NCI-H82 (cell line): ENCODE data around the gene CENPI.
"Not testable (repeated sequence)": the region's sequence is repeated elsewhere in the genome, so short reads cannot be mapped to it uniquely, and the experiment has no call there.

ENCODE experiments used
- DNase-seq: peaks from one replicate; lab custom pipeline; 2025; lab: John Stamatoyannopoulos, UW

CENPI gene

GRCh38 chrX:101097546-101098453 lies at the start of gene CENPI:
Gene CENPI (plus strand): TSS chrX:101098204. CDS start chrX:101101071, 2,867 bp downstream.
- peak; percentile 97 for DNase-seq

GRCh38 chrX:101051153-101051548 lies 46.9 kb upstream of the CENPI start:
- no peak for DNase-seq

- peak; percentile 85 for DNase-seq
These were observed 46.3 kb upstream of the CENPI start, which contains the start of gene TRMT2B for GRCh38 chrX:101051549-101052302. Gene TRMT2B (minus strand): TSS chrX:101052111. CDS start chrX:101042289, 9,822 bp downstream.

GRCh38 chrX:101056551-101056950 lies 41.5 kb upstream of the CENPI start:
- DNase-seq: not testable (repeated sequence)

- no peak for DNase-seq
These were observed 40.8 kb upstream of the CENPI start for GRCh38 chrX:101057093-101057714.

- no peak for DNase-seq
These were observed 35.8 kb upstream of the CENPI start for GRCh38 chrX:101062176-101062575.

- no peak for DNase-seq
These were observed 26.4 kb upstream of the CENPI start for GRCh38 chrX:101071582-101071981.

- DNase-seq: no peak
These were observed 19.0 kb upstream of the CENPI start, which contains the start of gene TMEM35A for GRCh38 chrX:101078716-101079598. Gene TMEM35A (plus strand): TSS chrX:101078879. CDS start chrX:101079003, 124 bp downstream.

GRCh38 chrX:101079736-101080270 lies 18.2 kb upstream of the CENPI start:
- peak; percentile 50 for DNase-seq

- DNase-seq: peak; percentile 50
These were observed 17.5 kb upstream of the CENPI start for GRCh38 chrX:101080326-101081124.

- DNase-seq: no peak
These were observed 16.8 kb upstream of the CENPI start for GRCh38 chrX:101081231-101081630.

- DNase-seq: no peak
These were observed 6.2 kb upstream of the CENPI start for GRCh38 chrX:101091817-101092216.

- no peak for DNase-seq
These were observed 10.3 kb downstream of the CENPI start for GRCh38 chrX:101108284-101108683.

GRCh38 chrX:101117701-101118100 lies 19.7 kb downstream of the CENPI start:
- no peak for DNase-seq

- no peak for DNase-seq
These were observed 38.2 kb downstream of the CENPI start for GRCh38 chrX:101136235-101136634.
